HG03139 (cell line): ENCODE data around the gene CSRNP2.
"Not testable (repeated sequence)": the region's sequence is repeated elsewhere in the genome, so short reads cannot be mapped to it uniquely, and the experiment has no call there.

Experiments
- ATAC-seq: cut with Tn5 transposase; IDR thresholded peaks from one replicate; pipeline ENCODE4 v1.9.1; 2021; ENCODE audit not compliant: unreplicated experiment

Gene CSRNP2

GRCh38 chr12:51033048-51033447, 50.3 kb downstream of the CSRNP2 start:
- no peak for ATAC-seq

- ATAC-seq, result no peak
Measured at GRCh38 chr12:51028813-51029150, 54.6 kb downstream of the CSRNP2 start.

- ATAC-seq, result no peak
Measured at GRCh38 chr12:51028126-51028812, 55.1 kb downstream of the CSRNP2 start.

GRCh38 chr12:51027342-51027835, 56.0 kb downstream of the CSRNP2 start:
- ATAC-seq, result no peak

- ATAC-seq, result peak; percentile 81
Measured at GRCh38 chr12:51025836-51026638, 57.4 kb downstream of the CSRNP2 start, which contains the start of gene SLC11A2. TSS of gene SLC11A2 (minus strand) at chr12:51026384. CDS start at chr12:51010728, 15,656 bp downstream.

- no peak for ATAC-seq
Measured at GRCh38 chr12:51025338-51025835, 58.0 kb downstream of the CSRNP2 start.

GRCh38 chr12:51023625-51024382, 59.6 kb downstream of the CSRNP2 start:
- no peak for ATAC-seq

- no peak for ATAC-seq
Measured at GRCh38 chr12:51021694-51022093, 61.7 kb downstream of the CSRNP2 start.

- ATAC-seq, result no peak
Measured at GRCh38 chr12:51020448-51021182, 62.8 kb downstream of the CSRNP2 start.

- ATAC-seq, result no peak
Measured at GRCh38 chr12:51019927-51020326, 63.5 kb downstream of the CSRNP2 start.

GRCh38 chr12:51018956-51019355, 64.4 kb downstream of the CSRNP2 start:
- ATAC-seq, result no peak

- ATAC-seq, result no peak
Measured at GRCh38 chr12:51017452-51017851, 65.9 kb downstream of the CSRNP2 start.

GRCh38 chr12:51014467-51014866, 68.9 kb downstream of the CSRNP2 start:
- not testable (repeated sequence) for ATAC-seq

- ATAC-seq, result no peak
Measured at GRCh38 chr12:51013441-51013840, 70.0 kb downstream of the CSRNP2 start.

- ATAC-seq, result no peak
Measured at GRCh38 chr12:51012570-51013236, 70.7 kb downstream of the CSRNP2 start.

- no peak for ATAC-seq
Measured at GRCh38 chr12:51011955-51012354, 71.4 kb downstream of the CSRNP2 start.
